HL-60 (cell line): ENCODE data around the gene TRMT61A.

Experiments
- DNase-seq, 2 experiments: peaks; one replicate each; pipeline ENCODE4 v3.0.0-alpha.2; 2010 to 2020; ENCODE audit warnings: low read depth in 1 of 2, low spot score in 1 of 2
- H3K27ac ChIP-seq: fragments of 250-450 bp; sonication (Bioruptor Pico); replicated peaks from 2 replicates; pipeline ENCODE4 v1.5.1; 2020; ENCODE audit warnings: mild to moderate bottlenecking, moderate library complexity
- H3K27me3 ChIP-seq: fragments of 250-450 bp; sonication (Bioruptor Pico); 2 replicates; pipeline ENCODE4 v1.5.1; 2021; ENCODE audit warnings: mild to moderate bottlenecking, moderate library complexity; ENCODE audit not compliant: insufficient read depth, poor library complexity, severe bottlenecking
- H3K4me3 ChIP-seq: replicated peaks from 2 replicates; pipeline ENCODE4 v1.5.1; 2011; ENCODE audit warnings: mild to moderate bottlenecking, control low read depth, low read length; ENCODE audit not compliant: insufficient read depth
- CTCF ChIP-seq: IDR thresholded peaks from one replicate; pipeline ENCODE4 v1.5.1; 2011; ENCODE audit warnings: low read length, control low read depth, inconsistent platforms; ENCODE audit not compliant: insufficient read depth
- GABPA ChIP-seq: IDR thresholded peaks from 2 replicates; pipeline ENCODE4 v1.6.1; 2012; ENCODE audit warnings: low read depth
- POLR2AphosphoS5 ChIP-seq: IDR thresholded peaks from 2 replicates; pipeline ENCODE4 v1.6.1; 2012; ENCODE audit warnings: low read depth
- REST ChIP-seq: IDR thresholded peaks from 2 replicates; pipeline ENCODE4 v1.6.1; 2012; ENCODE audit warnings: low read depth; ENCODE audit not compliant: insufficient replicate concordance
- SPI1 ChIP-seq: IDR thresholded peaks from 2 replicates; pipeline ENCODE4 v1.6.1; 2012; ENCODE audit warnings: low read depth, mild to moderate bottlenecking, borderline replicate concordance

The TRMT61A gene

GRCh38 chr14:103492156-103492925 is 36.7 kb upstream of the TRMT61A start:
- TF ChIP-seq SPI1 (no peak), POLR2AphosphoS5 (no peak), REST (no peak), CTCF (no peak), GABPA (no peak)
- Histone ChIP-seq H3K27ac (peak overlapping the region; percentile 29; the same call in 1 of the 2 replicates), H3K27me3 (no peaks in the 10 kb centered on the region)

GRCh38 chr14:103495854-103496253 is 33.1 kb upstream of the TRMT61A start:
- TF ChIP-seq GABPA (no peak), REST (no peak), POLR2AphosphoS5 (no peak)
- Histone ChIP-seq H3K27me3 (no peaks in the 10 kb centered on the region), H3K4me3 (no peak overlapping the region)

More at GRCh38 chr14:103492156-103492925, 36.7 kb upstream of the TRMT61A start:
- peak in 1 of 2 experiments; percentile 17 for DNase-seq
- no peak overlapping the region for H3K4me3 ChIP-seq

GRCh38 chr14:103496776-103497175 is 32.2 kb upstream of the TRMT61A start:
- no peak for TF ChIP-seq REST
- TF ChIP-seq CTCF = no peak
- no peak for TF ChIP-seq GABPA
- no peak for TF ChIP-seq POLR2AphosphoS5
- no peak for TF ChIP-seq SPI1
- H3K27ac ChIP-seq = no peak overlapping the region
- H3K27me3 ChIP-seq = no peaks in the 10 kb centered on the region
- no peak overlapping the region for H3K4me3 ChIP-seq
- no peak for DNase-seq

More at GRCh38 chr14:103495854-103496253, 33.1 kb upstream of the TRMT61A start:
- DNase-seq = no peak
- no peak overlapping the region for H3K27ac ChIP-seq
